CD4-positive, alpha-beta T cell treated with Interleukin-12 subunit alpha and Interleukin-12 subunit beta, for 1 hour (primary cell): Measurements from ENCODE around the gene MALAT1.
A peak's percentile ranks its signal among the peaks of the same experiment; 100 is the strongest.

Experiments used
- DNase-seq: peaks from one replicate; pipeline ENCODE4 v3.0.0-alpha.2; 2020

MALAT1 gene

GRCh38 chr11:65540290-65541092, 41.6 kb downstream of the MALAT1 start:
- peak; percentile 92 for DNase-seq

- no peak for DNase-seq
These were observed 42.5 kb downstream of the MALAT1 start for GRCh38 chr11:65541093-65541982.

- DNase-seq, result no peak
These were observed 44.0 kb downstream of the MALAT1 start for GRCh38 chr11:65542738-65543390.

GRCh38 chr11:65545853-65546216, 47.0 kb downstream of the MALAT1 start:
- no peak for DNase-seq

GRCh38 chr11:65546217-65546958, 47.5 kb downstream of the MALAT1 start:
- peak; percentile 98 for DNase-seq

GRCh38 chr11:65547446-65548125, 48.7 kb downstream of the MALAT1 start:
- DNase-seq, result peak; percentile 66

- DNase-seq, result no peak
These were observed 49.5 kb downstream of the MALAT1 start for GRCh38 chr11:65548395-65548794.

GRCh38 chr11:65549096-65549495, 50.3 kb downstream of the MALAT1 start:
- DNase-seq, result no peak

GRCh38 chr11:65551572-65552387, 52.9 kb downstream of the MALAT1 start:
- DNase-seq, result peak; percentile 73

GRCh38 chr11:65552388-65552951, 53.6 kb downstream of the MALAT1 start:
- no peak for DNase-seq

- peak; percentile 86 for DNase-seq
These were observed 54.6 kb downstream of the MALAT1 start for GRCh38 chr11:65553301-65554001.

- no peak for DNase-seq
These were observed 55.4 kb downstream of the MALAT1 start for GRCh38 chr11:65554057-65554818.

GRCh38 chr11:65554842-65555430, 56.1 kb downstream of the MALAT1 start:
- DNase-seq, result no peak

GRCh38 chr11:65555693-65556231, 56.9 kb downstream of the MALAT1 start:
- DNase-seq, result no peak
